CD4-positive, alpha-beta T cell treated with Interleukin-4 for 1 hour (primary cell): ENCODE measurements around the gene RSPH9.
"Not testable (repeated sequence)": the region's sequence is repeated elsewhere in the genome, so short reads cannot be mapped to it uniquely, and the experiment has no call there.

Experiments used
- DNase-seq, 2 donors: peaks; one replicate each; pipeline ENCODE4 v3.0.0-alpha.2; 2020 to 2022

The RSPH9 gene

GRCh38 chr6:43689421-43689820, 44.6 kb downstream of the RSPH9 start:
- DNase-seq = no peak

GRCh38 chr6:43695215-43695966, 50.6 kb downstream of the RSPH9 start:
- no peak for DNase-seq

GRCh38 chr6:43695967-43696291, 51.1 kb downstream of the RSPH9 start:
- no peak for DNase-seq

- no peak for DNase-seq
Measured at GRCh38 chr6:43697421-43697820, 52.6 kb downstream of the RSPH9 start.

- DNase-seq = no peak
Measured at GRCh38 chr6:43698584-43699349, 53.9 kb downstream of the RSPH9 start.

- no peak for DNase-seq
Measured at GRCh38 chr6:43699564-43700186, 54.8 kb downstream of the RSPH9 start.

- not testable (repeated sequence) for DNase-seq
Measured at GRCh38 chr6:43700939-43701560, 56.2 kb downstream of the RSPH9 start.

GRCh38 chr6:43702171-43702533, 57.3 kb downstream of the RSPH9 start:
- DNase-seq = no peak

GRCh38 chr6:43702534-43703440, 58.0 kb downstream of the RSPH9 start:
- DNase-seq = peak; percentile 13 to 68

- DNase-seq = no peak
Measured at GRCh38 chr6:43703512-43704429, 58.9 kb downstream of the RSPH9 start.

GRCh38 chr6:43705996-43706395, 61.2 kb downstream of the RSPH9 start:
- no peak for DNase-seq

GRCh38 chr6:43706788-43707187, 62.0 kb downstream of the RSPH9 start:
- no peak for DNase-seq

GRCh38 chr6:43707269-43707668, 62.4 kb downstream of the RSPH9 start:
- no peak for DNase-seq

- no peak for DNase-seq
Measured at GRCh38 chr6:43707767-43708166, 62.9 kb downstream of the RSPH9 start.

- peak in 1 of 2 donors; percentile 14 for DNase-seq
Measured at GRCh38 chr6:43708860-43709653, 64.2 kb downstream of the RSPH9 start.

GRCh38 chr6:43709654-43710303, 64.9 kb downstream of the RSPH9 start:
- no peak for DNase-seq

GRCh38 chr6:43710576-43710975, 65.7 kb downstream of the RSPH9 start:
- DNase-seq = no peak

- DNase-seq = no peak
Measured at GRCh38 chr6:43712579-43712978, 67.7 kb downstream of the RSPH9 start.

GRCh38 chr6:43713643-43714310, 68.9 kb downstream of the RSPH9 start:
- no peak for DNase-seq
